ENCODE measurements around the gene PDE4D.
A peak's percentile ranks its signal among the peaks of the same experiment; 100 is the strongest.

Gene PDE4D

GRCh38 chr5:59838067-59838466 lies 55.5 kb downstream of the PDE4D start:
- Histone ChIP-seq H3K4me1 (ENCODE audit: control insufficient read depth, insufficient read depth, low read depth, low read length) (no peaks in the 10 kb centered on the region), H3K27me3 (ENCODE audit: control insufficient read depth in 1 of 2, insufficient read depth in 1 of 2, low read length in 2 of 2) (peaks cover 6 to 9% of the 10 kb centered on the region in 2 experiments), H2BK15ac (ENCODE audit: low read depth, poor library complexity, severe bottlenecking) (no peak overlapping the region), H2AK5ac (ENCODE audit: low read length, severe bottlenecking) (no peak overlapping the region), H4K8ac (ENCODE audit: low read length) (no peak overlapping the region), H3K36me3 (ENCODE audit: control insufficient read depth in 1 of 2, insufficient read depth in 2 of 2, low read depth in 1 of 2, low read length in 2 of 2) (no peaks in the 10 kb centered on the region), H2BK5ac (ENCODE audit: low read depth, low read length, poor library complexity, severe bottlenecking) (no peak overlapping the region), H3K27ac (ENCODE audit: low read length, poor library complexity, severe bottlenecking) (no peak overlapping the region), H3K4me3 (ENCODE audit: insufficient read depth in 1 of 2, low read depth in 1 of 2, low read length in 2 of 2) (no peak overlapping the region), H3K79me1 (replicated peaks; ENCODE audit: low read length, poor library complexity, severe bottlenecking) (no peaks in the 10 kb centered on the region), H3K23ac (ENCODE audit: low read length in 2 of 2) (no peak overlapping the region), H2BK120ac (ENCODE audit: low read depth, low read length) (no peak overlapping the region), H2AFZ (ENCODE audit: low read depth, low read length) (no peak overlapping the region), H3K14ac (ENCODE audit: low read length in 2 of 2) (no peak overlapping the region), H3K9me3 (ENCODE audit: control insufficient read depth, low read length) (no peaks in the 10 kb centered on the region), H4K91ac (ENCODE audit: low read length) (no peak overlapping the region), H3K9ac (ENCODE audit: low read length) (no peak overlapping the region), H3K4ac (ENCODE audit: low read depth in 1 of 2, low read length in 2 of 2) (no peak overlapping the region), H2BK12ac (ENCODE audit: low read length in 2 of 2) (no peak overlapping the region), H3K18ac (ENCODE audit: low read depth in 1 of 2, low read length in 2 of 2) (no peak overlapping the region), H3K4me2 (ENCODE audit: low read length, poor library complexity, severe bottlenecking) (no peak overlapping the region)
- DNase-seq, result no peak
- WGBS, result 58% methylated on average over 2 of the region's 2 CpGs

GRCh38 chr5:59837071-59837470 lies 56.5 kb downstream of the PDE4D start:
- H3K14ac ChIP-seq (ENCODE audit: low read length in 2 of 2), result no peak overlapping the region
- no peak overlapping the region for H2BK120ac ChIP-seq (ENCODE audit: low read depth, low read length)
- H2AFZ ChIP-seq (ENCODE audit: low read depth, low read length), result no peak overlapping the region
- H3K36me3 ChIP-seq (ENCODE audit: control insufficient read depth in 1 of 2, insufficient read depth in 2 of 2, low read depth in 1 of 2, low read length in 2 of 2), result no peaks in the 10 kb centered on the region
- WGBS, result no CpG with 5 or more reads among the region's 1 CpG
- H3K4ac ChIP-seq (ENCODE audit: low read depth in 1 of 2, low read length in 2 of 2), result no peak overlapping the region
- no peaks in the 10 kb centered on the region for H3K79me1 ChIP-seq (replicated peaks; ENCODE audit: low read length, poor library complexity, severe bottlenecking)
- no peak overlapping the region for H2BK5ac ChIP-seq (ENCODE audit: low read depth, low read length, poor library complexity, severe bottlenecking)
- no peak overlapping the region for H3K23ac ChIP-seq (ENCODE audit: low read length in 2 of 2)
- no peak overlapping the region for H3K4me2 ChIP-seq (ENCODE audit: low read length, poor library complexity, severe bottlenecking)
- H3K9ac ChIP-seq (ENCODE audit: low read length), result no peak overlapping the region
- no peak overlapping the region for H2AK5ac ChIP-seq (ENCODE audit: low read length, severe bottlenecking)
- no peak overlapping the region for H4K8ac ChIP-seq (ENCODE audit: low read length)
- H2BK15ac ChIP-seq (ENCODE audit: low read depth, poor library complexity, severe bottlenecking), result no peak overlapping the region
- DNase-seq, result no peak
- peaks cover 14 to 16% of the 10 kb centered on the region in 2 experiments for H3K27me3 ChIP-seq (ENCODE audit: control insufficient read depth in 1 of 2, insufficient read depth in 1 of 2, low read length in 2 of 2)
- H2BK12ac ChIP-seq (ENCODE audit: low read length in 2 of 2), result no peak overlapping the region
- H3K18ac ChIP-seq (ENCODE audit: low read depth in 1 of 2, low read length in 2 of 2), result no peak overlapping the region
- no peaks in the 10 kb centered on the region for H3K9me3 ChIP-seq (ENCODE audit: control insufficient read depth, low read length)
- no peak overlapping the region for H3K4me3 ChIP-seq (ENCODE audit: insufficient read depth in 1 of 2, low read depth in 1 of 2, low read length in 2 of 2)
- H3K27ac ChIP-seq (ENCODE audit: low read length, poor library complexity, severe bottlenecking), result no peak overlapping the region
- no peaks in the 10 kb centered on the region for H3K4me1 ChIP-seq (ENCODE audit: control insufficient read depth, insufficient read depth, low read depth, low read length)
- no peak overlapping the region for H4K91ac ChIP-seq (ENCODE audit: low read length)

- DNase-seq, result no peak
- Histone ChIP-seq H4K91ac (ENCODE audit: low read length) (no peak overlapping the region), H3K79me1 (replicated peaks; ENCODE audit: low read length, poor library complexity, severe bottlenecking) (no peaks in the 10 kb centered on the region), H4K8ac (ENCODE audit: low read length) (no peak overlapping the region), H3K4me3 (ENCODE audit: insufficient read depth in 1 of 2, low read depth in 1 of 2, low read length in 2 of 2) (no peak overlapping the region), H3K36me3 (ENCODE audit: control insufficient read depth in 1 of 2, insufficient read depth in 2 of 2, low read depth in 1 of 2, low read length in 2 of 2) (no peaks in the 10 kb centered on the region), H3K27ac (ENCODE audit: low read length, poor library complexity, severe bottlenecking) (no peak overlapping the region), H3K4me2 (ENCODE audit: low read length, poor library complexity, severe bottlenecking) (no peak overlapping the region), H2AFZ (ENCODE audit: low read depth, low read length) (no peak overlapping the region), H3K23ac (ENCODE audit: low read length in 2 of 2) (no peak overlapping the region), H3K18ac (ENCODE audit: low read depth in 1 of 2, low read length in 2 of 2) (no peak overlapping the region), H3K4me1 (ENCODE audit: control insufficient read depth, insufficient read depth, low read depth, low read length) (no peaks in the 10 kb centered on the region), H2AK5ac (ENCODE audit: low read length, severe bottlenecking) (no peak overlapping the region), H3K9me3 (ENCODE audit: control insufficient read depth, low read length) (no peaks in the 10 kb centered on the region), H3K4ac (ENCODE audit: low read depth in 1 of 2, low read length in 2 of 2) (no peak overlapping the region), H2BK120ac (ENCODE audit: low read depth, low read length) (no peak overlapping the region), H2BK5ac (ENCODE audit: low read depth, low read length, poor library complexity, severe bottlenecking) (no peak overlapping the region), H3K9ac (ENCODE audit: low read length) (no peak overlapping the region), H3K27me3 (ENCODE audit: control insufficient read depth in 1 of 2, insufficient read depth in 1 of 2, low read length in 2 of 2) (peaks cover 10 to 23% of the 10 kb centered on the region in 2 experiments), H2BK15ac (ENCODE audit: low read depth, poor library complexity, severe bottlenecking) (no peak overlapping the region), H2BK12ac (ENCODE audit: low read length in 2 of 2) (no peak overlapping the region), H3K14ac (ENCODE audit: low read length in 2 of 2) (no peak overlapping the region)
- WGBS, result 67% methylated on average over 3 of the region's 3 CpGs
Observed at GRCh38 chr5:59835800-59836199, 57.7 kb downstream of the PDE4D start.

- Histone ChIP-seq H3K18ac (ENCODE audit: low read depth in 1 of 2, low read length in 2 of 2) (no peak overlapping the region), H3K23ac (ENCODE audit: low read length in 2 of 2) (no peak overlapping the region), H3K36me3 (ENCODE audit: control insufficient read depth in 1 of 2, insufficient read depth in 2 of 2, low read depth in 1 of 2, low read length in 2 of 2) (no peaks in the 10 kb centered on the region), H2AK5ac (ENCODE audit: low read length, severe bottlenecking) (no peak overlapping the region), H3K4me2 (ENCODE audit: low read length, poor library complexity, severe bottlenecking) (no peak overlapping the region), H4K8ac (ENCODE audit: low read length) (no peak overlapping the region), H3K9me3 (ENCODE audit: control insufficient read depth, low read length) (no peaks in the 10 kb centered on the region), H2BK5ac (ENCODE audit: low read depth, low read length, poor library complexity, severe bottlenecking) (no peak overlapping the region), H3K4me3 (ENCODE audit: insufficient read depth in 1 of 2, low read depth in 1 of 2, low read length in 2 of 2) (no peak overlapping the region), H2BK12ac (ENCODE audit: low read length in 2 of 2) (peak overlapping the region; percentile 87 to 89), H3K27me3 (ENCODE audit: control insufficient read depth in 1 of 2, insufficient read depth in 1 of 2, low read length in 2 of 2) (peaks cover 10 to 23% of the 10 kb centered on the region in 2 experiments), H3K4ac (ENCODE audit: low read depth in 1 of 2, low read length in 2 of 2) (no peak overlapping the region), H2BK15ac (ENCODE audit: low read depth, poor library complexity, severe bottlenecking) (no peak overlapping the region), H3K27ac (ENCODE audit: low read length, poor library complexity, severe bottlenecking) (no peak overlapping the region), H4K91ac (ENCODE audit: low read length) (no peak overlapping the region), H3K79me1 (replicated peaks; ENCODE audit: low read length, poor library complexity, severe bottlenecking) (no peaks in the 10 kb centered on the region), H3K14ac (ENCODE audit: low read length in 2 of 2) (no peak overlapping the region), H3K9ac (ENCODE audit: low read length) (no peak overlapping the region), H2AFZ (ENCODE audit: low read depth, low read length) (no peak overlapping the region), H2BK120ac (ENCODE audit: low read depth, low read length) (no peak overlapping the region), H3K4me1 (ENCODE audit: control insufficient read depth, insufficient read depth, low read depth, low read length) (no peaks in the 10 kb centered on the region)
- no peak for DNase-seq
- 83% methylated on average over 3 of the region's 4 CpGs for WGBS
Observed at GRCh38 chr5:59833448-59833847, 60.1 kb downstream of the PDE4D start.

Data from mesenchymal stem cell (in vitro differentiated cells and primary cell).